AG20443 (cell line): ENCODE results near the gene GALNT16.
"Not testable (repeated sequence)": the region's sequence is repeated elsewhere in the genome, so short reads cannot be mapped to it uniquely, and the experiment has no call there.

Experiments used
- DNase-seq: peaks from one replicate; pipeline ENCODE4 v3.0.0; 2012; ENCODE audit warnings: low spot score, mixed read lengths

The GALNT16 gene

GRCh38 chr14:69363964-69364363 is 104.0 kb downstream of the GALNT16 start:
- no peak for DNase-seq

- DNase-seq: no peak
Observed at GRCh38 chr14:69364378-69364777, 104.4 kb downstream of the GALNT16 start.

GRCh38 chr14:69366069-69366468 is 106.1 kb downstream of the GALNT16 start:
- no peak for DNase-seq

GRCh38 chr14:69366761-69367160 is 106.8 kb downstream of the GALNT16 start:
- no peak for DNase-seq

- DNase-seq: no peak
Observed at GRCh38 chr14:69368381-69368780, 108.4 kb downstream of the GALNT16 start.

- no peak for DNase-seq
Observed at GRCh38 chr14:69370061-69370460, 110.1 kb downstream of the GALNT16 start.

GRCh38 chr14:69372146-69372545 is 112.2 kb downstream of the GALNT16 start:
- no peak for DNase-seq

GRCh38 chr14:69373104-69373503 is 113.1 kb downstream of the GALNT16 start:
- DNase-seq: no peak

GRCh38 chr14:69374235-69374634 is 114.3 kb downstream of the GALNT16 start:
- DNase-seq: no peak

- DNase-seq: no peak
Observed at GRCh38 chr14:69375182-69375581, 115.2 kb downstream of the GALNT16 start.

- DNase-seq: no peak
Observed at GRCh38 chr14:69375722-69376121, 115.8 kb downstream of the GALNT16 start.

- no peak for DNase-seq
Observed at GRCh38 chr14:69376439-69376838, 116.5 kb downstream of the GALNT16 start.

- no peak for DNase-seq
Observed at GRCh38 chr14:69378274-69378673, 118.3 kb downstream of the GALNT16 start.

GRCh38 chr14:69387311-69387710 is 127.4 kb downstream of the GALNT16 start:
- DNase-seq: no peak

- DNase-seq: not testable (repeated sequence)
Observed at GRCh38 chr14:69391400-69391799, 131.4 kb downstream of the GALNT16 start.

- DNase-seq: no peak
Observed at GRCh38 chr14:69392481-69392880, 132.5 kb downstream of the GALNT16 start.

GRCh38 chr14:69395929-69396328 is 136.0 kb downstream of the GALNT16 start:
- DNase-seq: no peak

- DNase-seq: peak; percentile 96
Observed at GRCh38 chr14:69398053-69398817, 138.3 kb downstream of the GALNT16 start, which contains the start of the genes ERH and SLC39A9. Gene ERH (minus strand): TSS chr14:69398299. CDS start chr14:69398233, 66 bp downstream. Gene SLC39A9 (plus strand): TSS chr14:69398692. CDS start chr14:69399370, 678 bp downstream.

GRCh38 chr14:69398818-69399210 is 138.9 kb downstream of the GALNT16 start:
- no peak for DNase-seq

GRCh38 chr14:69399750-69400149 is 139.8 kb downstream of the GALNT16 start:
- DNase-seq: no peak

GRCh38 chr14:69400154-69400553 is 140.2 kb downstream of the GALNT16 start:
- DNase-seq: no peak

GRCh38 chr14:69401841-69402240 is 141.9 kb downstream of the GALNT16 start:
- no peak for DNase-seq

- DNase-seq: no peak
Observed at GRCh38 chr14:69404478-69404877, 144.5 kb downstream of the GALNT16 start.

- no peak for DNase-seq
Observed at GRCh38 chr14:69404883-69405282, 144.9 kb downstream of the GALNT16 start.
